ENCODE measurements around the gene RAD51B.
A peak's percentile ranks its signal among the peaks of the same experiment; 100 is the strongest.
"Not testable (repeated sequence)": the region's sequence is repeated elsewhere in the genome, so short reads cannot be mapped to it uniquely, and the experiment has no call there.

Gene RAD51B

GRCh38 chr14:68690089-68690958, 870.7 kb downstream of the RAD51B start:
- no peak for DNase-seq (ENCODE audit: low spot score)

- DNase-seq (ENCODE audit: low spot score), result no peak
Observed at GRCh38 chr14:68691031-68691791, 871.6 kb downstream of the RAD51B start.

GRCh38 chr14:68691792-68692118, 872.2 kb downstream of the RAD51B start:
- DNase-seq (ENCODE audit: low spot score), result no peak

DNA sequence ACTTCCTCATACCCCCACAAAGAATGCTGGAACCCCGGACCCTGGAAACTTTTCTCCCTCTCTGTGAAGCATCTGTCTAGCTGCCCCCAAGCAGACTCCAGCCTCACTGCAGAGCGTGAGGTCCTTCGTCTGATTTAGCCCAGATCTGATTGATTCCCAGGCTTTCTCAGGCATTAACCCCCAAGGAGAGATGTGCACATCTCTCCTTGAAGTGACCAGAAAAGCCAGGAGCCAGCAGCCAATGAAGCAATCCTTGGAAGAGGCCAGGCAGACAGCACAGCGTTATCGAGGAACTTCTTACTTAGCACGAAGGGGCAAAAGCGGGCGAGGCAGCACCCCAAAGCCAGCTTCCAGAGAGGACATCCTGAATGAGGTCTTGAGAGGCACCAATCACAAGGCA, 872.6 kb downstream of the RAD51B start:
- DNase-seq (ENCODE audit: low spot score), result no peak

DNA sequence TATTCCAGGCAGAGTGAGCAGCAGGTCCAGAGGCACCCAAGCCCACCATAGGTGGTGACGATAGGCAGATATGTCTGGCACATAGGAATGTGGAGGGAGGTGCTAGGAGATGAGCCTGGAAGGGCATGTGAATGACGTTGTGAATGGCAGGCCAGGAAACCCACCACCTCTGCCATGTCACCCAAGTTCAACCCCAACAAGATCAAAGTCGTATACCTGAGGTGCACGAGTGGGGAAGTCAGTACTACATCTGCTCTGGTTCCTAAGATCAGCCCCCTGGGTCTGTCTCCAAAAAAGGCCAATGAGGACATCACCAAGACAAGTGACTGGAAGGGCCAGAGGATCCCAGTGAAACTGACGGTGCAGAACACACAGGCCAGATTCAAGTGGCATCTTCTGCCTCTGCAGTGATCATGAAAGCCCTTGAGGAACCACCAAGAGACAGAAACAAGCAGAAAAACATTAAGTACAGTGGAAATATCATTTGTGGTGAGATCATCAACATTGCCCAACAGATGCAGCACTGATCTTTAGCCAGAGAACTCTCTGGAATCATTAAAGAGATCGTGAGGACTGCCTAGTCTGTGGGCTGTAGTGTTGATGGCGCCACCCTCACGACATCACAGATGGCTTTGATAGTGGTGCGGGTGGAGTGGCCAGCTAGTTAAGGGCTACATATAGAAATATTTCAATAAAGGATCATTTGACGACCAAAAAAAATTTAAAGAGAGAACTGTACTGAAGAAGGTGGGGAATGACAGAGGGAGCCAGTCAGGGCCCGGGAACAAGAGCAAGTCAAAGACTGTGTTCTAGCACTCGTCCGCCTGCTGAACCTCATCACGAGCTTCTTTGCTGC, 873.6 kb downstream of the RAD51B start:
- no peak for DNase-seq (ENCODE audit: low spot score)

GRCh38 chr14:68693926-68694325, 874.3 kb downstream of the RAD51B start:
- no peak for DNase-seq (ENCODE audit: low spot score)

- peak; percentile 89 for DNase-seq (ENCODE audit: low spot score)
Observed at GRCh38 chr14:68694516-68695235, 875.1 kb downstream of the RAD51B start.

GRCh38 chr14:68695326-68695768, 875.8 kb downstream of the RAD51B start:
- peak; percentile 100 for DNase-seq (ENCODE audit: low spot score)

- peak; percentile 52 for DNase-seq (ENCODE audit: low spot score)
Observed at GRCh38 chr14:68695856-68696255, 876.3 kb downstream of the RAD51B start.

- DNase-seq (ENCODE audit: low spot score), result no peak
Observed at GRCh38 chr14:68696266-68696665, 876.7 kb downstream of the RAD51B start.

- DNase-seq (ENCODE audit: low spot score), result no peak
Observed at GRCh38 chr14:68696721-68697495, 877.3 kb downstream of the RAD51B start.

DNA sequence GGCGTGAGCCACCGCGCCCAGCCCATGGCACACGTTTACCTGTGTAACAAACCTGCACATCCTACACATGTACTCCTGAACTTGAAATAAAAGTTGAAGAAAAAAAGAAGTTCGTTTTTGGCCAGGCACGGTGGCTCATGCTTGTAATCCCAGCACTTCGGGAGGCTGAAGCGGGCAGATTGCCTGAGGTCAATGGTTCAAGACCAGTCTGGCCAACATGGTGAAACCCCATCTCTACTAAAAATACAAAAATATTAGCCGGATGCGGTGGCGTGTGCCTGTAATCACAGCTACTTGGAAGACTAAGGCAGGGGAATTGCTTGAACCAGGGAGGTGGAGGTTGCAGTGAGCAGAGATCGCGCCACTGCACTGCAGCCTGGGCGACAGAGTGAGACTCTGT, 879.2 kb downstream of the RAD51B start:
- not testable (repeated sequence) for DNase-seq (ENCODE audit: low spot score)

DNA sequence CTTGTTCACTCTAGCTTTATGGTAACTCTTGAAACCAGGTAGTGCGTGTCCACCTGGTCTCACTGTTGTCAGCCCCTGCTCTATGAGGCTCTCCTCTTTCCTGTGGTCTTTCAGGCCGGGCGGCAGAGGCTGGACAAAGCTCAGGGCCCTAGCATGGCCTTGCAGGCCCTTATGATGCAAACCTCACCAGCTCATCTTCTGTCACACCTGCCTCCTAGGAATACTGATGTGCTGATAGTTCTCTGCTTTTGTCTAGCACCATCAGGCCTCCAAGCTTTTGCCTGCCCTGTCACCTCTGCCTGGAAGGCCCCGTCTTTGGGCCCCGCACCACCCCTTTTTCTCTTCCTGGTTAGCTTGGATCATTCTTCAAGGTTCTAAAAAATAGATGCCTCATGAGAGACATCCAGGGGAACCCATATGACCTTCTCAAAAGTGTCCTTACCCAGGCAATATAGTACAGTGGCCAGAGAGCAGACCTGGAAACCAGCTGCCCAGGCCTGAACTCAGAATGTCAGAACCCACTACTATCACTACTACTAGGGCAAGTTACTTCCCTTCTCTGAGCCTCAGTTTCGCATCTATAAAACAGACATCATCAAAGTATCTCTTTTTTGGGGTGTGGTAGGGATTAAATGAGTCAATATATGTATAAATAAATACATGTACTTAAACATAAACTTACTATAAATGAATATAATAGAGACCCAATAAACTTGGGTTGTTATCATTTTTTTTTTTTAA, 881.6 kb downstream of the RAD51B start:
- no peak for DNase-seq (ENCODE audit: low spot score)

GRCh38 chr14:68702135-68702534, 882.6 kb downstream of the RAD51B start:
- DNase-seq (ENCODE audit: low spot score), result no peak

DNA sequence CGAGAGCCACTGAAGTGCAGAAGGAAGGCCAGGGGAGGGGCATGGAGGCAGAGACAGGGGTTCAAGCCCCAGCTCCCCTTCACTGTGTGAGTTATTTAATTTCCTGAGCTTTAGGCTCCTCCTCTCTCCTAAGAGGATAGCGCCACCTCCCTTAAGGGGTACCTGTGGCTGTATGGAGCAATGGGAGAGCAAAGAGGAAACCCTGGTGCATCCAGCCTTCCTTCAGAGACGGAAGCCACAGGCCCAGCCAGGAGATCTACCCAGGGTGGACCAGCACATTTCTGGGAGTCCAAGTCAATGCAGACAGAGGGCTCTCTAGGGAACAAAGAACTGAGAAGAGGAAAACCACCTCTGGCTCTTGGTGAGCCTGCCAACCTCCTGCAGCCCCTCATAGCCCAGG, 883.0 kb downstream of the RAD51B start:
- no peak for DNase-seq (ENCODE audit: low spot score)

DNA sequence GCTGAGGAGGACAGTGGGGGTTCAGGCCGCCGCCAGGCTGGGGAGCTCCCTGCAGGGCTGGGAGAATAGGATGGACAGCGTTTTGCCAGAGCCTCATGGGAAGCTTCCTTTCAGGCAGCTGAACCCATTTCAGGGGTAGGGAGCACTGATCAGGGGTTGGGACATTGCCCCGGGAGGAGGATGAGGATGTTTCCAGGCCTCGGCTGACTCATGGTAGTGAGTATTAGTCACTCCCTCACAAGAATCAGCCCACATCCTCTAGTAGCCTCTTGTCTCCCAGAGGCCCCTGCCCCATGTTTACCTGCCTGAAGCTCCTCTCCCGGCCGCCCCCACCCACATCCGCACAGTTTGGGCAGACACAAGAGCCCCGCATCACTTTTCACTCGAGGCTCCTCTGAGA, 883.5 kb downstream of the RAD51B start:
- DNase-seq (ENCODE audit: low spot score), result peak; percentile 92

DNA sequence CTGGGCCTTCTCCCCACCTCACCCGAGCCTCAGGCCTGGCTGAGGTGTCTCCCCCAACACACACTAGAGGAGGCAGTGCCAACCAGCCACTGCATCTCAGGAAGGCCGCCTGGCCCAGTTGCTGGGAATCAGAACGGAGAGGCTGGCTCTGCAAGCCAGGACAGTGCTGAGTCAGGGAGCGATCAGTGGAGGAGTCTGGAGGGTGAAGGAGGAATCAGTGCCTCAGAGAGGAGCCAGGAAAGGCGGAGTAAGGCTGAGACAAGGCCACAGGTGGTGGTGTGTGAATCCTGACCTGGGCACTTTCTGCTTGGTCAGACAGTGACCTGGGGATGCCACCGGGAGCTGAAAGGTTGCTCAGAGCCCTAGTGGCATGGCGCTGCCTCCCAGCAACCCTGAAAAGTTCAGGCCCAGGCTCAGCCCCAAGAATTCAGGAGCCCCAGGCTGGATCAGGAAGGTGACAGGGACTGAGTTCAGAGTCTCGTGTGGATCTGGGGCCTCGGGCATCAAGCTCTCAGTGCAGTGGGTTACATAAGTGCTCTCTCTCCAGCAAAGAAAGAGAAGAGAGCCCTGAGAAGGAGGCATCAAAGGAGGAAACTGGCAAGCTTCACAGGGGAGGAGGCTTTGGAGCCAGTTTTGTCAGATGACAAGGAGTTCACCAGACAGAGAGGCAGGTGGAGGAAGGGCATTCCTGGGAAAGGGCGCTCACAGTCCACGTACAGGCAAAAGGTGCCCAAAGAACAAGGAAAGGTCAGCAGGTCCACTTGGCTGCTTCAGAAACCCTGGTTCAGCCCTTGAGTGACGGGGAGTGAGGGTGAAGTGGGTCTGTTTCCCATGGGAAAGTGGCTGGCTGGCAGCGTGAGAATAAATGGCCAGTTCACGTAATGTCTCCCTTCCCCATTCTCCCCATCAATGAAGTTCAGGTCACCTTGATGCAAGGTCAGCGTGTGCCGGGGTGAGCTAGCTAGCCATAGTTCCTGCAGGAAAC, 885.4 kb downstream of the RAD51B start:
- peak; percentile 41 for DNase-seq (ENCODE audit: low spot score)

DNA sequence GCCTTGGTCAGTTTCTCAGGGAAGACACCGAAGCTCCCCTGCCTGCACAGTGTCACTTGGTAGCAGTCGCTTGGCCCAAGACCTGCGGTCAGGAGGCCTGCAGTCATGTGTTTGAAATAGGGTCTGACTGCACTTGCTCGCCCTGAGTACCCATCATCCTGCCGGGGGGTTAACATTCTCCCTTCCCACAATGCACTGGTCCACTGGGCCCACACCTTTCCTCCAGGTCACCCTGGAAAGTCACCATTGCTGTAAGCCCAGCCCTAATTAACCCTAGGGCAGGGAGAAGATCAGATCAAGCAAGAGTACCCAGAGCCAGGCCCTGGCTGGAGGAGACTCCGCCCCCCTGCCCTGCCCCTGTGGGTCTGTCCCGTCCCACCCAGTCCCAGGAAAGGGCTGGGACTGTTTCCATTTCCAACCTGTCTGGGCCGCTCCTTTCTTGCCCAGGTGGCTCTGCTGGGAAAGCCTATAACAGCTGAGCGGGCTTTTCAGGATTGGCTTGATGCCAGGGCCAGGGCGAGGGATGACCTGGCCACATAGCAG, 886.2 kb downstream of the RAD51B start:
- no peak for DNase-seq (ENCODE audit: low spot score)

GRCh38 chr14:68707482-68707881, 887.9 kb downstream of the RAD51B start:
- DNase-seq (ENCODE audit: low spot score), result no peak

All from RKO (cell line).